ENCODE measurements around the gene RTP3.
"Not testable (repeated sequence)": the region's sequence is repeated elsewhere in the genome, so short reads cannot be mapped to it uniquely, and the experiment has no call there.

RTP3 gene

DNA sequence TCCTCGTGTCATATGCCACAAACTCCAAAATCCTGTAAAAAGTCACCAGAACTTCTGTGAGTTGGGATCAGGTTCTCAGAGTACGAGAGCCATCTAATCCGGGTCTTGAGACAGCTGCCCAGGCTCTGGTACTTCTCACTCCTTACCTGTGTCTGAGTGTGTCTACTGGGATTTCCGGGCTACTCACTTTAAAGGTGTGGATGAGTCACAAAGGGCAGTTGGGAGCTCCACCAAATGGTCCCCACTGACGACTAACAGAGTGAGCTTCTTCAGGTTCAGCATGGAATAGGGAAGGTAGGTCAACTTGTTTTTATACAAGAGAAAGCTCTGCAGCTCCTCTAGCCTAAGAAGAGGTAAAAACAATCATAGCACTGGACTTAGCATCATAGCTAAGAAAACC lies 29.5 kb downstream of the RTP3 start:
- TF ChIP-seq, protein P1, sequence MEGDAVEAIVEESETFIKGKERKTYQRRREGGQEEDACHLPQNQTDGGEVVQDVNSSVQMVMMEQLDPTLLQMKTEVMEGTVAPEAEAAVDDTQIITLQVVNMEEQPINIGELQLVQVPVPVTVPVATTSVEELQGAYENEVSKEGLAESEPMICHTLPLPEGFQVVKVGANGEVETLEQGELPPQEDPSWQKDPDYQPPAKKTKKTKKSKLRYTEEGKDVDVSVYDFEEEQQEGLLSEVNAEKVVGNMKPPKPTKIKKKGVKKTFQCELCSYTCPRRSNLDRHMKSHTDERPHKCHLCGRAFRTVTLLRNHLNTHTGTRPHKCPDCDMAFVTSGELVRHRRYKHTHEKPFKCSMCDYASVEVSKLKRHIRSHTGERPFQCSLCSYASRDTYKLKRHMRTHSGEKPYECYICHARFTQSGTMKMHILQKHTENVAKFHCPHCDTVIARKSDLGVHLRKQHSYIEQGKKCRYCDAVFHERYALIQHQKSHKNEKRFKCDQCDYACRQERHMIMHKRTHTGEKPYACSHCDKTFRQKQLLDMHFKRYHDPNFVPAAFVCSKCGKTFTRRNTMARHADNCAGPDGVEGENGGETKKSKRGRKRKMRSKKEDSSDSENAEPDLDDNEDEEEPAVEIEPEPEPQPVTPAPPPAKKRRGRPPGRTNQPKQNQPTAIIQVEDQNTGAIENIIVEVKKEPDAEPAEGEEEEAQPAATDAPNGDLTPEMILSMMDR (IDR thresholded peaks at IDR 0.05; ENCODE audit: borderline replicate concordance, insufficient read depth, low read depth, low read length): no peak

DNA sequence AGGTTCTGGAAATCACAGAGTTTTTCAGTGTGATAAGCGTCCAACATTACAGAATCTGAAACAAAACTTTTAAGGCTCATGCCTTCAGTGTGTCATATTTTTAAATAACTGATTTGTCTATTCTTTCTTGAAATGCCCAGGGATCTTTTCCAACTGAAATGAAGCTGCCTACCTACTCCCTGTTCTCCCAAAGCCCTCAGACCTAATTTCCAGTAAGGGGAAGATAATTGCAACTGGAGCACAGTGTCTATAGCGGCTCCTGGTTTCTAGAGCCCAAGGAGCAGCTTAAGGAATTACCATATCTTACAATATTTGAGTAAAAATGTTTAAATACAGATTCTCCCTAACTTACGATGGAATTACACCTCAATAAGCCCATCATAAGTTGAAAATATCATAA lies 35.3 kb downstream of the RTP3 start:
- TF ChIP-seq, protein P1 (IDR thresholded peaks at IDR 0.05; ENCODE audit: borderline replicate concordance, insufficient read depth, low read depth, low read length): no peak

More for the DNA sequence above, 29.5 kb downstream of the RTP3 start:
- no peak overlapping the region for H3K4me3 ChIP-seq (ENCODE audit: low read depth, low read length)

DNA sequence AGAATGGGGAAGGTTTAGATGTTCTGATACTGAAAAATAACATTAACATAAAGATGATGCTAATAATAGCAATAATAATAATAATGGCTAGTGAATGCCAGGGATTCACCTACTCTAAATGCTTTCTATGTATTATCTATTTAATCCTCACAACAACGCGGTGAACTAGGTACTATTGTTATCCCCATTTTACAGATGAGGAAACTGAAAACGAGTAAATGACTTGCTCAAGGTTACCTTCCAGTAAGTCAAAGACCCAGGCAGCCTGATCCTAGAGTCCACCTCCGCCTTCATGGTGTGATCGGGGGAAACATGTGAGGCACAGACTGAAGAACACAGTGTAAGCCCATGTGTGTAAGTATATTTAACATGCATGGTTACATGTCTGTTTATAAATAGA lies 38.0 kb downstream of the RTP3 start:
- H3K4me3 ChIP-seq (ENCODE audit: low read depth, low read length): no peak overlapping the region
- TF ChIP-seq, protein P1 (IDR thresholded peaks at IDR 0.05; ENCODE audit: borderline replicate concordance, insufficient read depth, low read depth, low read length): no peak

More for the DNA sequence above, 35.3 kb downstream of the RTP3 start:
- H3K4me3 ChIP-seq (ENCODE audit: low read depth, low read length): no peak overlapping the region

DNA sequence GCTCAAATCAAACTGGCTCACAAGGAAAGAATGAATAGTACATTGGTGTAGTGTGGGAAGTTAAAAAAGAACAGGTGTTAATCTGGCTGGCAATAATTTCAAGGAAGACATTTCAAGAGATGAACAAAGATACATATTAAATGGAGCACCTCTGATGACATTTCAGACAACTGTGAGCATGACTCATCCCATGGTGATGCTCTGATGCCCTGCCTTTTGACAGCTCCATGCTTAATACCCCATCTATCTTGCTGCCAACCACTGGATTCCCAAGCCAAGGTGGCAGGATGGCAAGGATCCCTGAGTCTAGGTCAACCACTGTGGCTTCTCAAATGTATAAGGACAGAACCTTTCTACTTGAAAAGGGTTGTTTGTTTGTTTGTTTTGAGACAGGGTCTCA lies 39.0 kb downstream of the RTP3 start:
- no peak overlapping the region for H3K4me3 ChIP-seq (ENCODE audit: low read depth, low read length)
- TF ChIP-seq, protein P1 (IDR thresholded peaks at IDR 0.05; ENCODE audit: borderline replicate concordance, insufficient read depth, low read depth, low read length): no peak

DNA sequence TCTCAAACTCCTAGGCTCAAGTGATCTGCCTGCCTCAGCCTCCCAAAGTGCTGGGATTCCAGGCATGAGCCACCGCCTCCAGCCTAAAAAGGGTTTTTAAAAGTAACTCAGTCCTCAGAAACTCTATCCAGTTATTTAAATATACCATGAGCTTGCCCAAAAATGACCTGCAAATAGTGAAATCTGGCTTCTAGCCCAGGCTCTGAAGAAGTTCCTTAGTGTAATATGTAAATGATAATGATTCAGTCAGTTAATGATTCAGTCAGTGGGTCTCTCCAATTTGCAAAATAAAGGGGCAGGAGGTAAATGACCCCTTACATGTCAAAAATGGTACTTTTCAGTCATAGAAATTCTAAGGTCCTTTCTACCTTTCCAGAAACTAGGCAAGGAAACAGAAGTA lies 39.5 kb downstream of the RTP3 start:
- TF ChIP-seq, protein P1 (IDR thresholded peaks at IDR 0.05; ENCODE audit: borderline replicate concordance, insufficient read depth, low read depth, low read length): no peak
- H3K4me3 ChIP-seq (ENCODE audit: low read depth, low read length): no peak overlapping the region

DNA sequence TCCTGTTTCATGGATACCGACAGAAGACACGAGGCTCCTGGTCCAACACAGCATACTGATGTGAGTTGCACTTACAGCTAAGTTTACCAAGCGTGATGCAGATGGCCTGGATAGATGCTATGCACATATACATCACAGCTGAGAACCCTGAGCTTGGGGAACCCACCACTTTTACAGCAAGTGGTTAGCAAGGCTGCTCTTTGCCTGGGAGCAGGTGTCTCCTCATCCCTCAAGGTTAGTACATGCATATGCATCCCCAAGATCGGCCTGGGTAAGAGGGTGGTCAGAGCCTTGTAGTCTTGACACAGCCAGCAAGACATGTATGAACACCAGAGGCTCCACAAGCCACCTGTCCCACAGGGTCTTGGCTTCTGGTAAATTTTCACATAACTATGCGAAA lies 40.0 kb downstream of the RTP3 start:
- TF ChIP-seq, protein P1 (IDR thresholded peaks at IDR 0.05; ENCODE audit: borderline replicate concordance, insufficient read depth, low read depth, low read length): no peak
- H3K4me3 ChIP-seq (ENCODE audit: low read depth, low read length): peak overlapping the region; percentile 10

DNA sequence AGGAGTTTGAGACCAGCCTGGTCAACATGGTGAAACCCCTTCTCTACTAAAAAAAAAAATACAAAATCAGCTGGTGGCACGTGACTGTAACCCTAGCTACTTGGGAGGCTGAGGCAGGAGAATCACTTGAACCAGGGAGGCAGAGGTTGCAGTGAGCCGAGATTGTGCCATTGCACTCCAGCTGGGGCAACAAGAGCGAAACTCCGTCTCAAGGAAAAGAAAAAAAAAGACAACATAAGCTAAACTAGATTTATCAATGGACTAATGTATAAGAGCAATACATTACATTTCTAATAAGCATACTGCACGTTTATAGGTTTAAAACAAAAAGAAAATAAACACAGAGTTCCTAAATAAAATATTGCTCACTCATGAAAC lies 40.6 kb downstream of the RTP3 start:
- not testable (repeated sequence) for H3K4me3 ChIP-seq (ENCODE audit: low read depth, low read length)

Measured in GM12875 (cell line).